Stimulated activated CD4-positive, alpha-beta T cell treated with anti-CD3 and anti-CD28 coated beads, Interleukin-15, amount 100 ng/mL, for 1 hour (primary cell): Measurements from ENCODE around the gene CCDC9.
"Not testable (repeated sequence)": the region's sequence is repeated elsewhere in the genome, so short reads cannot be mapped to it uniquely, and the experiment has no call there.

ENCODE experiments used
- DNase-seq, 2 donors: peaks; one replicate each; pipeline ENCODE4 v3.0.0-alpha.2; 2020; ENCODE audit warnings: low read depth in 1 of 2, low spot score in 1 of 2

Gene CCDC9

GRCh38 chr19:47258895-47259555 lies 2.7 kb downstream of the CCDC9 start:
- DNase-seq, result no peak

GRCh38 chr19:47260476-47260875 lies 4.2 kb downstream of the CCDC9 start:
- DNase-seq, result no peak

- not testable (repeated sequence) for DNase-seq
Measured at GRCh38 chr19:47261946-47262793, 5.8 kb downstream of the CCDC9 start.

GRCh38 chr19:47264629-47265028 lies 8.3 kb downstream of the CCDC9 start:
- DNase-seq, result no peak

- no peak for DNase-seq
Measured at GRCh38 chr19:47266401-47266941, 10.1 kb downstream of the CCDC9 start.

GRCh38 chr19:47267350-47267759 lies 11.0 kb downstream of the CCDC9 start:
- DNase-seq, result no peak

- DNase-seq, result no peak
Measured at GRCh38 chr19:47268028-47268427, 11.7 kb downstream of the CCDC9 start.

- DNase-seq, result no peak
Measured at GRCh38 chr19:47269596-47269995, 13.3 kb downstream of the CCDC9 start.

GRCh38 chr19:47270408-47270807 lies 14.1 kb downstream of the CCDC9 start:
- DNase-seq, result no peak

GRCh38 chr19:47271949-47272348 lies 15.6 kb downstream of the CCDC9 start:
- no peak for DNase-seq

- peak in 1 of 2 donors; percentile 41 for DNase-seq
Measured at GRCh38 chr19:47272448-47273312, 16.4 kb downstream of the CCDC9 start.

- peak; percentile 79 to 84 for DNase-seq
Measured at GRCh38 chr19:47273313-47274070, 17.2 kb downstream of the CCDC9 start.

GRCh38 chr19:47274071-47274890 lies 18.0 kb downstream of the CCDC9 start, which contains the start of gene INAFM1:
Gene INAFM1 (plus strand): TSS chr19:47274885. CDS start chr19:47274920, 35 bp downstream.
- peak; percentile 100 for DNase-seq

- no peak for DNase-seq
Measured at GRCh38 chr19:47274891-47275761, 18.8 kb downstream of the CCDC9 start.

- no peak for DNase-seq
Measured at GRCh38 chr19:47275791-47276461, 19.6 kb downstream of the CCDC9 start.

GRCh38 chr19:47276513-47276912 lies 20.2 kb downstream of the CCDC9 start:
- not testable (repeated sequence) for DNase-seq

GRCh38 chr19:47280183-47280797 lies 24.0 kb downstream of the CCDC9 start:
- peak in 1 of 2 donors; percentile 50 for DNase-seq
